Effector CD4-positive, alpha-beta T cell (primary cell): ENCODE data around the gene RNF157.
A peak's percentile ranks its signal among the peaks of the same experiment; 100 is the strongest.
"Not testable (repeated sequence)": the region's sequence is repeated elsewhere in the genome, so short reads cannot be mapped to it uniquely, and the experiment has no call there.

Experiments used
- DNase-seq: peaks from one replicate; pipeline ENCODE4 v3.0.0-alpha.2; 2020

The RNF157 gene

GRCh38 chr17:76188213-76189016 lies 51.9 kb downstream of the RNF157 start:
- DNase-seq = no peak

DNA sequence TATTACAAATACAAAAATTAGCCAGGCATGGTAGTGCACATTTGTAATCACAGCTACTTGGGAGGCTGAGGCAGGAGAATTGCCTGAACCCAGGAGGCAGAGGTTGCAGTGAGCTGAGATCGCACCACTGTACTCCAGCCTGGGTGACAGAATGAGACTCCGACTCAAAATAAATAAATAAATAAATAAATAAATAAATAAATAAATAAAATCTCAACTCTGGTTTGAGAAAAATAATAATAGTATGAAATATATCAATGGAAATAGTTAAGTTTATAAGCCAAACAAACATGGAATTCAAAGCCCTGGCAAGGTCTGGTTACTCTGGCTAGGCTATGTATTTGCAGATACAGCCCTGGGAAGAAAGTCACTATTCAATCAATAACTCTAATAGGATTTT lies 53.5 kb downstream of the RNF157 start:
- not testable (repeated sequence) for DNase-seq

- DNase-seq = no peak
Observed at GRCh38 chr17:76184290-76184689, 56.0 kb downstream of the RNF157 start.

- peak; percentile 88 for DNase-seq
Observed at GRCh38 chr17:76182016-76182764, 58.1 kb downstream of the RNF157 start.

DNA sequence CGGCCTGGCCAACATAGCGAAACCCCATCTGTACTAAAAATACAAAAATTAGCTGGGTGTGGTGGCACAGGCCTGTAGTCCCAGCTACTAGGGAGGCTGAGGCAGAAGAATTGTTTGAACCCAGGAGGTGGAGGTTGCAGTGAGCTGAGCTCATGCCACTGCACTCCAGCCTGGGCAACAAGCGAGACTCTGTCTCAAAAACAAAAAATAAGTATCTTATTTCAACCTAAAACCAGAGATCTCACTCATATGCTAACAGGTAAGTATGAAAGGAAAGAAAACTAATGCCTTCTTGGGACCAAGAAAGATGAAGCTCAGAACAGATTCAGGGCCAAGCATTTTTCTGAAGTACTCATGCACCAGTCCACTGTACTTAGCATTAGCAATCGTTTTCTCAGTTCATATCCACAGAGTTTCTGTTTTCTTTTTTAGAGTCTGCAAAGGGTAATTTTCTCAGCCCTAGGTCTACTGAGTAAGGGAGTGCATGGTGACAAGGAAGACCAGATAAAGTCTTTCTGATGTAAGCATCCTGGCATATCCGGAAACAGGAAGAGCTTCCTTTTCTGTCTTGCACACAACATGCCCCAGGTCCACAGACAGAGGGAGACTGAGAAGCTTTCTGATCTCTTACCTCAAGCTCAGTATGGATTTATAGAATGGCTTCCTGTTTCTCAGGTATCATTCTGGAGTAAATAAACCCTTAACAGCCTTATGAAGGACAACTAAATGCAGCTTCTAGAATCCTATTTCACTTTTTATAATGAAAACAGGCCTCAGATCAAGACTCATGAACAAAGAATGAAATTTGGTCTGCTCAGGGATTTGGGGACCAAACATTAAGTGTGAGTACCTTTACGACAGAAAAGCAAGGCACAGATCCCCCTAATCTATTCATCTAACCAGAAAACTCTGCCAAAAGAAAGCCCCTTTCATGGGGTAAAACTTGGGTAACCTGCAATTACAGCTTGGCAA lies 60.5 kb downstream of the RNF157 start:
- DNase-seq = peak; percentile 16

DNA sequence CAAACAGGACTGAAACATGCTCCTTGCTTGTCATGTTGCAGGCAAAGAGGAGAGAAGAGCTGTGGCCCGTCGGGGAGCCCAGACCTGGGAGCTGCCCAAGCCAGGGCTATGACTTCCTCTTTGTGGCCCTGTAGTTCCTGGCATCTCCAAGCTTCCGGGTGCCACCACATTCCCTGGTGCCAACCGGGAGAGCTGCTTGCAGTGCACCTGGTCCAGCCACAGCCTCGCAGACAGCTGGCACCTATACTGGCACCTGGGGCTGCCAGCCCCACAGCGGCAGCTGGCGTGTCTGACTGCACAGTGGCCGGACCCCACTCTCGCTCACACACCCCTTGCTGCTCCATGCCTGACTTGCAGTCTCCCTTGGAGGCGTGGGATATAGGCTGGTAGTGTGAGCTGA lies 62.2 kb downstream of the RNF157 start:
- DNase-seq = no peak

DNA sequence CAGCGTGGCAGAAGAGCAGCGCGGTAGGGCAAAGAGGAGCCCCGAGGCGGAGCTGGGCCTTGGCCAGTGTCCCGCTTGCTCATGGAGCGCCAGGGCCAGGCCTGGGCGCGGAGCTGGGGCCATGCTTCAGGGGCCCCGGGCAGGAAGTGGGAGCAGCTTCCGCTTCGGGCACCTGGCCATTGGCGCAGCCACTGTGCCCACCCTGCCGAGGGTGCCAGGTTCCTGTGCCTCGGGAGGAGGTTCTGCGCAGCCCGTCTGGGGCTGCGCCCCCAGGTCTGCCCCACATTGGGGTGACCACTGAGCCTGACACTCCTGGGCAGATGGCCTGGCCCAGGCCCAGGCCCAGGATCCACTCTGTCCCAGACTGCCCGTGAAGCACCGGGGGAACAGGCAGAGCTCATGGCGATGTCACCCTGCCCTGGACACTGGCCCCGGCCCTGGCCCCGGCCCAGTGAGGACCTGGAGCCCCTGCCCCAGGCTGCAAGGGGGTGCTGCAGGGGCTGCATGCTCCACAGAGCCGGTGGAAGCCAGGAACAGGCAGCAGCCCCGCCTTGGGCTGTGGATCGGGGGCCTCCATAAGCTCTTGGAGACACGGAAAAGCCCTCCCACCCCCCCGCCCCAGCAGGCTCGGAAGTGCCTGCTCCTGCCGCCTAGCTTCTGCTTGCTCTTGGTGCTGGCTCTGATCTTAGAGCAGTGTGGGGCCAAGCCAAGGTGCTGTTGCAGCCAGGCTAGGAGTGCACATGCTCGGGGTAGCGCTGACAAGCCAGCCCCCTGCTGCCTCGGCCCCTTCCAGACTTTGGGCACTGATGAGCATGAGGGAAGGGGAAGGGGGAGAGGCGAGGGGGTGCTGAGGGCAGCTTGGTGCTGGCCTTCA lies 63.4 kb downstream of the RNF157 start:
- no peak for DNase-seq

DNA sequence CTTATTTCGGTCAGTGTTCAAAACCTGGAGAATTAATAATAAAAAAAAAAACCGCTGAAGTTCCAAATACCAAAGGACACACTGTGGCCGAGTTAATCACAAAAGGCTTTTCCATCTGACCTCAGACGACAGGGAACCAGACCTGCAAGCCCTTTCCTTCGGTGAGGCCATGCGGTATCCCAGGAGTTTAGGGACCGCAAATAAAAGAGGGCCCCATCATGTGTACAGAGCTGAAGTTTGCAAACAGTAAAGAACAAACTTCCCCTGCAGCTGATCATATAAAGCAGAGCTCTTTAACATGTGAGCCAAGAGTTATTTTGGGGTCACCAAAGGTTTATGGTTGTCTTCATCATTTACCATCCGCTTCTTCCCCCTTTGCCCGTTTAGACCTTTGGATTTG lies 66.3 kb downstream of the RNF157 start:
- no peak for DNase-seq

GRCh38 chr17:76173474-76173873 lies 66.8 kb downstream of the RNF157 start:
- DNase-seq = no peak

GRCh38 chr17:76171706-76172105 lies 68.6 kb downstream of the RNF157 start:
- DNase-seq = no peak

GRCh38 chr17:76170114-76170513 lies 70.2 kb downstream of the RNF157 start:
- no peak for DNase-seq

- DNase-seq = no peak
Observed at GRCh38 chr17:76166906-76167305, 73.4 kb downstream of the RNF157 start.

DNA sequence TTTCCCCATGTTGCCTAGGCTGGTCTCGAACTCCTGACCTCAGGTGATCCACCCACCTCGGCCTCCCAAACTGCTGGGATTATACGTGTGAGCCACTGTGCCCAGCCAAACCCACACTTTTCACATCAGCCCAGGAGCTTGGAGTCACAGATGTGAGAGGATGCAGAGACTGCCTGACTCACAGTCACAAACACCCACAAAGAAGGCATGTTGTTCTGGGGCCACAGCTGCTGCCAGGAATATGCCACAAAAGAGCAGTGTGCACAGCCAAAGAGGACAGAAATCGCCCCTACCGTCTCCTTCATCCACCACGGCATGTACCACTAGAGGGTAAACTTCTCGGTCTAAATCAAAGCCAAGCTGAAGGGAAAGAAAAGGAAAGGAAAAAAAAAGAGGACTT lies 74.1 kb downstream of the RNF157 start:
- DNase-seq = no peak

DNA sequence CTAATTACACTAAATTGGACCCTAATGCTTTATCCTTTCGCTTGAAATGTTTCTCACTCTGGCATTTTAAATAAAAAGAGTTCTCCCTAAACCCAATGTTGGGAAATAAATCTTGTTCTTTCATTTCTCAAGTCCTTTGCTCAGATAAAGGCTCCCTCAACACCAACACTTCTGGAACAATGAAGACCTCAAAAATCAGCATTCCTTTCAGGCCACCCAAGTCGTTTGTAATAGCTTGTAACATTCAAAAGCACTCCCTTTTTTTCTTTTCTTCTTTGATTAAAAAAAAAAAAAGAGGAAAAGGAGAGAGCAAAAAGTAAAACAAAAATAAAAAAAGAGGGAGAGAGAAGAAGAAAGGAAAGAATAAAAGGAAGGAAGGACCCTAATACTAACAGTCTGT lies 76.0 kb downstream of the RNF157 start:
- no peak for DNase-seq

DNA sequence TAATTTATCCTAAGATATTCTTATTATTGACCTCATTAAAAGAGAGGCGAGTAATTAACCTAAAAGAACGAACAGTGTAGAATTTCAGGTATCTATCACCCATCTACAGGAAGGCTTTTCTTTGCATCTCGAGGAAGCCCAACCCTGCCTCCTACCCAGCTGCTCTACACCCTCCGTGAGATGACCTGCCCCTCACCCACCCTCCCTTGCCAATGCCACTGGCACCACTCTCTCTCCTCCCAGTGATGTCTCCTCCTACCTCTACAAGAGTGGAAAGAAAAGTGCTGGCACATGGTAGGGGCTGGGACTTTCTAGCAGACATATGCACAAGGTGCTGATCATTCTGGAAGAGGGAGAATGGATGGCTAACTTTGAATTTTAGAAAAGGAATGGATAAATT lies 76.4 kb downstream of the RNF157 start:
- no peak for DNase-seq

DNA sequence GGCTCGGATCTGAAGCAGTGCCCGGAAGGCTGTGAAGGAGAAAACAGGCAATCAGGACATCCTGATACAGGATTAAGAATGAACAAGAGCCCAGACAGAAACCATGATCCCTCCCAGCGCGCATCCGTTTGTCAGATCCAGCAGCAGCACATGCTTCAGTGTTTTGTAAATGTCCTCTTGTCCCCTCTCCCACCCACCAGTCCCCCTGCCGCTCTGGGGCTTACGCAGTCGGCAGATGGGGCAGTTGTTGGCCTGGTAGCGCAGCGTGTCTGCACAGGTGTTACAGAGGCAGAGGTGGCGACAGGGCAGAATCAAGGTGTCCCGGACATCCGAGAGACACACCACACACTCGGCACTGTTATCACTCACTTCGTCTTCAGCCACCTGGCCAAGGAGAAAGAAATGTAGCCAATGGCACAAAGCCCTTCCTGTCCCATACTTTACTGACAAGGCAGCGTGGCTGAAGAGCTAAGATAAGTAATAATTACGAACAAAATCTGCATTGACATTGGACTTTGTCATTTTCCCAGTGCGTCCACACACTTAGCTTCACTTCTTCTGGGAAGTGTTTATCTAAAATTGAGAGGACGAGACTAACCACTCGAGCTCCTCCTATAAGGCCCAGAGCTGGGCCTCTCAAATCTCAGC lies 78.5 kb downstream of the RNF157 start:
- no peak for DNase-seq

DNA sequence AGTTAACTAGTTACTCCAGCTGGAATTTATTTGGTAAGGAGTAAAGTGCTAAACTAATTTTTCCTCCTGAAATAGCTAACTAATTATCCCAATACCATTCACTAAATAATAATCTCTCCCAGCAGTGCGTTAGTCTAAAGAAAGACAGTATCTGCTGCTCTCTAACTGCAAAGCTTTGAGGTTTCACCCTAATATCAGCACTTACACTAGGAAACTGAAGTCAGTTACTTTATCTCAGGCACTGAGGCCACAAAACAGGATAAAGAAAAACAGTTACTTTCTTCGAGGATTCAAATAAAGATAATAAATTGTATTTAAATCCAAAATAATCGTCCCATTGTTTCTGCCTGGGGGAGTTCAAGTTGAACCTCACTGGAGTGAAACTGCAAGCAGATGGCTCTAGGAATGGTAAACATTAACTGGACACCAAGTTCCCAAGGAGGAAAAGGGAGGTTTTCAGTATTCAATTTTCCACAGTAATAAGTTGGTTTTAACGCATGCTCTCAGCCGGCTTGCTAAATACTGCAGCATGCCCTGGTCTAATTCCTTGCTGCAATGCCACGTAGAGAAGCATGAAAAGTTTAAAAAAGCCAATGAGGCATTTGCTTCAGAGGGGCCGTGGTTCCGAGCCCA lies 79.3 kb downstream of the RNF157 start:
- no peak for DNase-seq

- DNase-seq = no peak
Observed at GRCh38 chr17:76159157-76159556, 81.1 kb downstream of the RNF157 start.

- DNase-seq = no peak
Observed at GRCh38 chr17:76157759-76158158, 82.5 kb downstream of the RNF157 start.

GRCh38 chr17:76156662-76156991 lies 83.7 kb downstream of the RNF157 start:
- no peak for DNase-seq

DNA sequence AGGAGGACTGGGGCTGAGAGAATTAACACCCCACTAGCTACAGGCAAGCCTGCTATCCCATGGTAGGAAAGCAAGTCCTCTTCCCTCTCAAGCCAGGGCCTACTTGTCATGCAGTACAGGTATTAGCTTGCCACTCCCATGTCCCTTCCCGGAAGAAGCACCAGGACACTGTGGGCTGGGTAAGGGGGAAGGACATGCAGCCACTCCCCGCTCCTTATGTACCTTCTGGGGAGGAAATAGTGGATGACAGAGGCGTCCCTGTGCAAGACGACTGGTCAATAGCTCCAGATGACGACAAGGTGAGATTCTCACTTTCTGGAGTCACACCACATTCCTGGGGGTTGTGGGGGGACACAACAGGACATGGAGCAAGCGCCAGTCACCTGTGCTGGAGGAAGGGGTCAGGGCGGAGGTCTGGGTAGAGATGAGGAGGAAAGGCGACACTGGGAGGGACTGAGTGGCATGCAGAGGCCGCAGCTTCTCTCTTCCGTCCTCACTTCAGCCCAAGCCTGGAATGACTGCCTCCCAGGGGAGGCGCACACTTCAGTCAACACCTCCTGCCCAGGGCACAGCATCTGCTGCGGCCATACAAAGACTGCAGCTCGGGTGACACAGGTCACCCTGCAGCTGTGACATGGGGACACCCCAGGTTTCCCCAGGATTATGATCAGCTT lies 84.2 kb downstream of the RNF157 start:
- no peak for DNase-seq
